Ovary (tissue), 9 donors: ENCODE measurements around the gene TTC28. TPM values are rescaled to one million over a fixed set of nuclear protein-coding genes. Genes with fewer than 3 reads are reported as not detected.

Experiments
- DNase-seq, 5 donors: peaks; one replicate each; pipeline ENCODE4 v3.0.0-alpha.2; 2019 to 2020
- H3K27ac ChIP-seq, 2 donors: fragments of 200-600 bp; one replicate each; pipeline versions ENCODE4 v1.5.1 to v1.8.0; 2019 to 2022
- H3K27me3 ChIP-seq: fragments of 200-600 bp; one replicate; pipeline ENCODE4 v1.8.0; 2022
- H3K36me3 ChIP-seq: fragments of 200-600 bp; sonication (generic); one replicate; pipeline ENCODE4 v1.5.1; 2019
- H3K4me1 ChIP-seq: one replicate; pipeline ENCODE4 v1.8.1; 2013; ENCODE audit warnings: mild to moderate bottlenecking, moderate library complexity; ENCODE audit not compliant: insufficient read depth
- H3K4me3 ChIP-seq: fragments of 200-600 bp; sonication (generic); one replicate; pipeline ENCODE4 v1.5.1; 2017
- H3K9me3 ChIP-seq, 2 donors: fragments of 200-600 bp in 1 of 2; sonication (generic) in 1 of 2; one replicate each; pipeline versions ENCODE4 v1.5.1 to v1.8.1; 2013 to 2019; ENCODE audit warnings: mild to moderate bottlenecking in 1 of 2, moderate library complexity in 1 of 2
- EP300 ChIP-seq: sonication (generic); formaldehyde crosslinking; IDR thresholded peaks from one replicate; pipeline ENCODE4 v1.6.1; 2017; ENCODE audit warnings: antibody characterized with exemption
- POLR2A ChIP-seq: fragments of 450-650 bp; IDR thresholded peaks from one replicate; pipeline ENCODE4 v1.6.1; 2017; ENCODE audit warnings: antibody characterized with exemption, mild to moderate bottlenecking, moderate library complexity
- WGBS, 3 donors: extraction: QIAGEN DNeasy Blood & Tissue Kit in 1 of 3; methylation state at CpG; one replicate each; pipeline versions ENCODE4 v1.1.5 to v1.1.7; 2013 to 2017; 5-methylcytosine and 5-hydroxymethylcytosine counted together
- intact Hi-C, 4 donors: fragments of 100-400 bp; cut with DNase I; formaldehyde crosslinking; loops; one replicate each; pipeline versions ENCODE4 v1.11.0 to v1.15.1; 2022 to 2023
- polyA plus RNA-seq, 2 donors: library from polyadenylated mRNA; stranded (reverse); fragments of 200-250 nt in 1 of 2; fragments of 350-450 nt in 1 of 2; fragmentation: Illumina TruSeq in 1 of 2; extraction: RNeasy Lipid Tissue Mini Kit (QIAGEN cat#74804) in 1 of 2; gene quantifications; one replicate each; pipeline ENCODE4 v1.2.3, GENCODE V29; 2013 to 2014
- total RNA-seq, 7 donors: library from RNA; depleted of rRNA in 2 of 7; stranded (reverse); fragments of >200 nt in 2 of 7; fragmentation: NEBNext Ultra II Directional in 3 of 7; extraction: Animal tissue kit (Norgen Biotek cat#: 25700) in 3 of 7; gene quantifications; one replicate each; pipeline versions ENCODE4 v1.1.0 to v1.2.4, GENCODE V29; 2016 to 2023
- TF ChIP-seq, protein P1 (sequence below), 3 donors: fragments of 450-650 bp in 2 of 3; fragments of 200-600 bp in 1 of 3; IDR thresholded peaks; one replicate each; pipeline versions ENCODE4 v1.5.1 to v1.8.0; 2016 to 2022; ENCODE audit warnings: antibody characterized with exemption in 3 of 3, mild to moderate bottlenecking in 1 of 3
- donor health status: DM: no; HTN: no; CAD: no; lungs with moderate emphysema.
- donor health status: DM: no; HTN: no; CAD: no.
- donor health status: Bipolar disorder and iron deficiency.
- donor health status: DM: yes; HTN: yes; CAD: no.
- donor health status: DM: no; HTN: no; CAD: no.
- donor health status: DM: yes; HTN: yes; CAD: no.

The TTC28 gene
- total and polyA plus RNA-seq, 9 donors = 16.7 to 127 (median 72.9) TPM

GRCh38 chr22:28004021-28004420 is 675.6 kb downstream of the TTC28 start:
- Histone ChIP-seq H3K9me3 (no peaks in the 10 kb centered on the region), H3K27ac (no peak overlapping the region), H3K4me3 (no peak overlapping the region), H3K27me3 (no peaks in the 10 kb centered on the region), H3K4me1 (no peaks in the 10 kb centered on the region), H3K36me3 (no peaks in the 10 kb centered on the region)
- intact Hi-C loops = loop anchor here in 3 of 4 donors (10.0 kb wide), 2 partner anchors 199 to 1249 kb away; partner anchors contain the start of gene MN1 (in 1 of the 3)
- DNase-seq = no peak
- WGBS, 3 donors = 86 to 91% (median 90%) methylated on average over 6 of the region's 6 CpGs
- TF ChIP-seq EP300 (no peak), POLR2A (no peak)
- TF ChIP-seq, protein P1, sequence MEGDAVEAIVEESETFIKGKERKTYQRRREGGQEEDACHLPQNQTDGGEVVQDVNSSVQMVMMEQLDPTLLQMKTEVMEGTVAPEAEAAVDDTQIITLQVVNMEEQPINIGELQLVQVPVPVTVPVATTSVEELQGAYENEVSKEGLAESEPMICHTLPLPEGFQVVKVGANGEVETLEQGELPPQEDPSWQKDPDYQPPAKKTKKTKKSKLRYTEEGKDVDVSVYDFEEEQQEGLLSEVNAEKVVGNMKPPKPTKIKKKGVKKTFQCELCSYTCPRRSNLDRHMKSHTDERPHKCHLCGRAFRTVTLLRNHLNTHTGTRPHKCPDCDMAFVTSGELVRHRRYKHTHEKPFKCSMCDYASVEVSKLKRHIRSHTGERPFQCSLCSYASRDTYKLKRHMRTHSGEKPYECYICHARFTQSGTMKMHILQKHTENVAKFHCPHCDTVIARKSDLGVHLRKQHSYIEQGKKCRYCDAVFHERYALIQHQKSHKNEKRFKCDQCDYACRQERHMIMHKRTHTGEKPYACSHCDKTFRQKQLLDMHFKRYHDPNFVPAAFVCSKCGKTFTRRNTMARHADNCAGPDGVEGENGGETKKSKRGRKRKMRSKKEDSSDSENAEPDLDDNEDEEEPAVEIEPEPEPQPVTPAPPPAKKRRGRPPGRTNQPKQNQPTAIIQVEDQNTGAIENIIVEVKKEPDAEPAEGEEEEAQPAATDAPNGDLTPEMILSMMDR (IDR thresholded peaks at IDR 0.05) = no peak

GRCh38 chr22:28002863-28003565 is 676.6 kb downstream of the TTC28 start:
- DNase-seq = no peak
- TF ChIP-seq POLR2A (no peak), EP300 (no peak)
- TF ChIP-seq, protein P1 (IDR thresholded peaks at IDR 0.05) = no peak
- WGBS, 3 donors = 70 to 76% (median 72%) methylated on average over 8 of the region's 8 CpGs
- H3K27ac ChIP-seq = no peak overlapping the region
- no peaks in the 10 kb centered on the region for H3K36me3 ChIP-seq
- intact Hi-C loops = loop anchor here in 3 of 4 donors (10.0 kb wide), 2 partner anchors 198 to 1248 kb away; partner anchors contain the start of gene MN1 (in 1 of the 3)
- H3K27me3 ChIP-seq = no peaks in the 10 kb centered on the region
- H3K9me3 ChIP-seq = no peaks in the 10 kb centered on the region
- H3K4me3 ChIP-seq = no peak overlapping the region
- H3K4me1 ChIP-seq = no peaks in the 10 kb centered on the region

DNA sequence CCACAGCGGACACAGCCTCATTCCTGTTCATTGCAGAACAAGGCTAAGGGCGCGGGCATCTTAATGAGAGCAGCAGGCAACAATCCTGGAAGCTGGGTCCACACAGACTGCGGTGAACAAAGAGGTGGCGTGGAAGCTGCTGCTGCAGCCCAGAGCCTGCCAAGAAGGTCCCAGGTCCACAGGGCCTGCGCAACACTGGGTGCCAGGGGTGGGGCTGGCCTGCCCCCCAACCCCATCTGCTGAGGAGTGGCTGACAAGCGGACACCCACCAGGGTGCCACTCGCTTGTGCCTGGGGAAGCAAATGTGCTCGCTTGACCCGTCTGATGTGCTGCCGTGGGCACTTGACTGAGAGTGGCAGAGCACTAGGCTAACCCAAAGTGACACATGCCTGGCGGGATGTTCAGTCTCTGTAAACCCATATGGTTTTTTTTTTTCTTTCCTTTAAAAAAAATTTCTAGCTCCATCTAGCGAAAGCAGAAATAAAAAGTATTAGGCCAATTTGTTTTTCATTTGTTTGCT is 677.4 kb downstream of the TTC28 start:
- H3K36me3 ChIP-seq = no peaks in the 10 kb centered on the region

GRCh38 chr22:28001171-28001835 is 678.3 kb downstream of the TTC28 start:
- DNase-seq = no peak
- Histone ChIP-seq H3K27ac (no peak overlapping the region), H3K4me3 (no peak overlapping the region), H3K9me3 (no peaks in the 10 kb centered on the region), H3K4me1 (no peaks in the 10 kb centered on the region), H3K27me3 (no peaks in the 10 kb centered on the region), H3K36me3 (no peaks in the 10 kb centered on the region)
- WGBS, 3 donors = 91 to 94% (median 94%) methylated on average over 25 of the region's 25 CpGs
- intact Hi-C loops = loop anchor here in 3 of 4 donors (10.0 kb wide), 2 partner anchors 197 to 1247 kb away; partner anchors contain the start of gene MN1 (in 1 of the 3)
- TF ChIP-seq, protein P1 (IDR thresholded peaks at IDR 0.05) = no peak
- no peak for TF ChIP-seq POLR2A
- no peak for TF ChIP-seq EP300

More for the DNA sequence above, 677.4 kb downstream of the TTC28 start:
- H3K4me3 ChIP-seq = no peak overlapping the region
- no peak for TF ChIP-seq EP300
- TF ChIP-seq, protein P1 (IDR thresholded peaks at IDR 0.05) = no peak
- TF ChIP-seq POLR2A = no peak
- H3K27me3 ChIP-seq = no peaks in the 10 kb centered on the region
- H3K9me3 ChIP-seq = no peaks in the 10 kb centered on the region
- WGBS, 3 donors = 85 to 89% (median 86%) methylated on average over 12 to 13 of the region's 13 CpGs
- DNase-seq = no peak
- H3K4me1 ChIP-seq = no peaks in the 10 kb centered on the region
- intact Hi-C loops = loop anchor here in 3 of 4 donors (10.0 kb wide), 2 partner anchors 197 to 1247 kb away; partner anchors contain the start of gene MN1 (in 1 of the 3)
- H3K27ac ChIP-seq = no peak overlapping the region
